D721Med (cell line): ENCODE data around the gene NXPH1.

Experiments used
- DNase-seq: peaks from one replicate; pipeline ENCODE4 v3.0.0; 2011; ENCODE audit warnings: low spot score; ENCODE audit not compliant: insufficient read length
- FAIRE-seq: peaks from 2 replicates; lab custom pipeline; 2011; peaks lifted over from hg19 to GRCh38; lab: Jason Lieb, UNC
- CTCF ChIP-seq: IDR thresholded peaks from 2 replicates; pipeline ENCODE4 v1.5.1; 2012; ENCODE audit warnings: mild to moderate bottlenecking, control low read depth; ENCODE audit not compliant: insufficient read depth; ENCODE audit errors: missing control alignments

NXPH1 gene

GRCh38 chr7:8783229-8783628 lies 349.8 kb downstream of the NXPH1 start:
- FAIRE-seq (no peak), DNase-seq (no peak)
- no peak for TF ChIP-seq CTCF

DNA sequence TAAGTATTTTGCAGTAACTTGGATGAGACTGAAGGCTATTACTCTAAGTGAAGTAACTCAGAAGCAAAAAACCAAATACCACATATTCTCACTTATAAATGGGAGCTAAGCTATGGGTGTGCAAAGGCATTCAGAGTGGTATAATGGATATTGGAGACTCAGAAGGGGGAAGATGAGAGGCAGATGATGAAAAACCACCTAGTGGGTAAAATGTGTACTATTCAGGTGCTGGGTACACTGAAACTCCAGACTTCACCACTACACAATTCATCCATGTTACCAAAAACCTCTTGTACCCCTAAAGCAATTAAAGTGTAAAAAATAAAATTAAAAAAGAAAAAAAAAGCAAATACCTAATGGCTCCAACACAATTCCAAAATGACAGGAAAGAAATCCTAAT lies 351.7 kb downstream of the NXPH1 start:
- DNase-seq (no peak), FAIRE-seq (no peak)
- no peak for TF ChIP-seq CTCF

DNA sequence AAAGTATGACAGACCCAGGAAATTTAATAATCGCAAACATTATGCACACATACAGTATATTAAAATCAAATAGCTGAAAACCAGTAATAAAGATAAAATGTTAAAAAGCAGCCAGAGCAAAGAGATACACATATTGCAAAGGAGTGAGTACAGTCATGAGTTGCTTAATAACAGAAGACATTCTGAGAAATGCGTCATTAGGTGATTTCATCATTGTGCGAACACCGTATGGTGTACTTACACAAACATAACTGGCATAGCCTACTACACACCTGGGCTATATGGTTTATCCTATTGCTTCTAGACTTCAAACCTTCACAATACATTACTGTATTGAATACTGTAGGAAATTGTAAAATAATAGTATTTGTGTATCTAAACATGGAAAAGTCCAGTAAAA lies 367.6 kb downstream of the NXPH1 start:
- FAIRE-seq (no peak), DNase-seq (no peak)
- TF ChIP-seq CTCF, result no peak
